SKM-1 (cell line): ENCODE data around the gene SETD4.

Experiments
- DNase-seq: peaks from one replicate; lab custom pipeline; 2025; ENCODE audit not compliant: unreplicated experiment; lab: John Stamatoyannopoulos, UW

SETD4 gene

DNA sequence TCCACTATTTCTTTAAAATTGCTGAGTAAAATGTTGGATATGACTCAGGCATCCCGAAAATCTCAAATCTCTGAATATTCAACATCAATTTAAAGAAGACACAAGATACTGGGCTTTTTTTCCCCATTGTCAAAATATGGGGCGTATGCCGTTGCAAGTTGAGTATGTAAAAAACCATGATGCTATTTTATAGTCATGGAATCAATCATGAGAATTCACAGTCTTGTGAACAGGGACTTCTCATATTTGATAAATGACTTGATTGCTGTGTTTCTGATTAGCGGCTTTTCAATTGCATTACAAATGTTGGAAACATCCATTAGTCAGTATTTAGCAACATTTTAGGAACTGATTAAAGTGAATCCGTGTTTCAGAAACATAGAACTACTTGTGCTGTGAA lies 45.3 kb downstream of the SETD4 start:
- DNase-seq, result no peak

DNA sequence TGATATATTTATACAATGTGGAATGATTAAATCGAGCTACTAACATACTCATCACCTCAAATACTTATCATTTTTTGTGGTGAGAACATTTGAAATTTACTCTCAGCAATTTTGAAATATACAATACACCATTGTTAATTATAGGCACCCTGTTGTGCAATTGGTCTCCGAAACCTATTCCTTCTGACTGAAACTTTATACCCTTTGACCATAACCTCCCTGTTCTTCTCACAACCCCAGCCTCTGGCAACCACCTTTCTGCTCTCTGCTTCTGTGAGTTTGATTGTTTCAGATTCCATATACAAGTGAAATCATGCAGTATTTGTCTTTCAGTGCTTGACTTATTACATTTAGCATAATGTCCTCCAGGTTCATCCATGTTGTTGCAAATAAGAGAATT lies 49.5 kb downstream of the SETD4 start:
- DNase-seq, result no peak

DNA sequence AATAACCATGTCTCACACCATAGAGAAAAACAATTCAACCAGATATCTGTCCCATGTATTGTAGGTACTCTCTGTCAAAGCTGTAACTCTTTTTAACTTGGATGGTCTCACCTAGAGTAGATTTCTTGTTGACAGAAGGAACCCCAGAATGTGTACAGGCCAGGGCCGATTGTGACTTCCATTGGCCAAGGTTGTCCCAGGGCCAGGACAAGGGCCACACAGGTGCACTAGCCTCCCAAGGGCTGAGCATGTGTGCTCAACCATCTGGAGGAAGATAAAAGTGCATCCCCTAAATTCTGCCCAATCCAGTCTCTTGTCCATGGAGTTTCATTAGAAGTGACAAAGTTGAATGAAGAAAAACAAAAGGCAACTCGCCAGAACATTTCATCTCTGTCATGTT lies 51.8 kb downstream of the SETD4 start:
- no peak for DNase-seq

DNA sequence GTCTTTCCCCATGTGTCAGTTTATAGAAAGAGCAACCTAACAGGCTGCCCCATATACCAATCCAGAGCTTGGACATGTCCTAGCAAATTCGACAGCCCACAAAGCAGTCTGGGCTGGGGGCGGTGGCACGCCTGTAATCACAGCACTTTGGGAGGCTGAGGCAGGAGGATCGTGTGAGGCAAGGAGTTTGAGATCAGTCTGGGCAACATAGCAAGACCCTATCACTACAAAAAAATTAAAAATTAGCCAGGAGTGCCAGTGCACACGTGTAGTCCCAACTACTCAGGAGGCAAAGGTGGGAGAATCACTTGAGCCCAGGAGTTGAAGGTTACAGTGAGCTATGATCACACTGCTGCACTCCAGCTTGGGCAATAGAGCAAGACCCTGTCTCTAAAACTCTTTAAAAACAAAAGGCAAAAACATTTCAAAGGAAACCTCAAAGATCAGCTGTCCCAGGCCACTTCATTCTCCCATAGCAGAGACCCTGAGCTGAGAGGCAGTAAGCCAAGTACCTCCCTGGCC lies 54.4 kb downstream of the SETD4 start:
- no peak for DNase-seq

DNA sequence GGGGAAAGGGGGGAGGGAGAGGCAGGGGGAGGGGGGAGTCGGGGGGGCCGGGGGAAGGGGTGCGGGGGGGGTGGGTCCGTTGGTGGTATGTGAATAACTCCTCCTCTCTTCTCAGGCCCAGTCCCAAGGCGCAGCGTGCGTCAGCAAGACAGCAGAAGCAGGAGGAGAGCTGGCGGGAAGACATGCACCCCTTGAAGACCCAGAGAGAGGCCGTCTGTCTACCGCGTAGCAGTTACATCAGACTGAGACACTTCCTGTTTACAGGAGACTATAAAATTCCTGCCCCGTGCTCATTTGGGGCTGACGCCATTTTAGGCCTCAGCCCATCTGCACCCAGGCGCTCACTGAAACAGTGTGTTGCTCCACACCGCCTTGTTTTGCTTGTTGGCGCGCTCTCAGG lies 55.3 kb downstream of the SETD4 start:
- DNase-seq, result no peak

DNA sequence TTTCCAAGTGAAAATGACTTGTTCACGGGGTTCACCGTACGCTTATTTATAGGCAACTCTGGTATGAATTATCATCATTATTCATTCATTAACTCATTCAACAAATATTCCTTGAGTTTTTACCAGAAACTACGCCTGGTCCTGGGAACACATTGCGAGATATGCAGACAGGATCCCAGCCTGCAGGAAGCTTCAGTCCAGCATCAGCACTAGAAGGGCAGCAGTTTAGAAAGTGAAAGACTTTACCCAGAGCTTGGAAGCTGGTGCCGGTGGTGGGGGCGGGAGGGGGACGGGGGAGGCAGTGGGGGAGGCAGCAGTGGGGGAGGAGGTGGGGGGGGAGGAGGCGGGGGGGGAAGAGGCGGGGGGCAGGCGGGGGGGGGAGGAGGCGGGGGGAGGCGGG lies 55.9 kb downstream of the SETD4 start:
- DNase-seq, result no peak

DNA sequence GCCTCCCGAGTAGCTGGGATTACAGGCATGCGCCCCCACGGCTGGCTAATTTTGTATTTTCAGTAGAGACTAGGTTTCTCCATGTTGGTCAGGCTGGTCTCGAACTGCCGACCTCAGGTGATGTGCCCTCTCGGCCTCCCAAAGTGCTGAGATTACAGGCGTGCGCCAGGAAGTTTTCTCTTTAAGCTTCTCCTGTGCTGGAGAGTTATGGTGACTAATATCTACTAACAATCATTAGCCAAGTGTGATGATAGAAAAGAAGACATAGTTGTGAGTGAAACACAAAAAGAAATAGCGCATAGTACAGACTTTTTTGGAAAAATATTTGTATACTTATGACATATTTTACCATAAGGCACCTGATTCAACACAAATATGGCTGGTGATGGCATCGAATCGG lies 56.5 kb downstream of the SETD4 start:
- DNase-seq, result no peak

DNA sequence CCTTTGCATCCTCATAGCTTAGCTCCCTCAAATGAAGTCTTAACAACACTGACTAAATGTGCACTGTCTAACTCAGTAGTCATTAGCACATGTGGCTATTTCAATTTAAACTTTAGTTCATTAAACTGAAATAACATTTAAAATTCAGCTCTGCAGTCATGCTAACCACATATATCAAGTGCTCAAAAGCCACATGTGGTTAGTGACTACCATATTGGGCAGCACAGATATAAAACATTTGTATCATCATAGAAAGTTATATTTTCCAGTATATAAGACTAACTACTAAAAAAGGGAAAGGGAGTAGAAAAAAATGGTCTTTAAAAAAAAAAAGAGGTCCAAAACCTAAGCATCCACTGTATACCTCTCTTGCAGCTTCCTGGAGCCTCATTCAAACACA lies 64.1 kb downstream of the SETD4 start:
- DNase-seq, result no peak

DNA sequence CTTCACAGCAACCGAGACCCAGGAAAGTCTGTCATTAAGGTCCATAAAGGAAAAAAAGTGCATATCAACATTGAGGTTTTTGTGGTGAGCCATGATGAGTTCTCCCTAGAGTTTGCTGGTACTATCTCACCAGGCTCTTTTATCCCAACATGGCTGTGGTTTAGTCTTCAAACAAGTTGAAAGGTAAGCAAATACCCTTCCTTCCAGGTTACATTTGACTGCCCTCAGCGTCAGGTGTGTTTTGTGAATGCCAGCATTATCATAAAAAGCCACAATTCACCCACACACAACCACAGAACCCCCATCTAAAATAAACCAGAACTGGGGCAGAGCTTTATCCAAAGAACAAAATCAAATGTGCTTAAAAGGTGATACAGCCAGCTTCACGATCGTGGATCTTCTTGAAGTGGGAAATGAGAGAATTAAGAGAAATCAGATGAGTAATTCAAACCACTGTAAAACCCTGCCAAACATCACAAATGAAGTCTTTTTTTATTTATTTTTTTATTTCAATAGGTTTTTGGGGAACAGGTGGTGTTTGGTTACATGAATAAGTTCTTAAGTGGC lies 64.7 kb downstream of the SETD4 start:
- no peak for DNase-seq

DNA sequence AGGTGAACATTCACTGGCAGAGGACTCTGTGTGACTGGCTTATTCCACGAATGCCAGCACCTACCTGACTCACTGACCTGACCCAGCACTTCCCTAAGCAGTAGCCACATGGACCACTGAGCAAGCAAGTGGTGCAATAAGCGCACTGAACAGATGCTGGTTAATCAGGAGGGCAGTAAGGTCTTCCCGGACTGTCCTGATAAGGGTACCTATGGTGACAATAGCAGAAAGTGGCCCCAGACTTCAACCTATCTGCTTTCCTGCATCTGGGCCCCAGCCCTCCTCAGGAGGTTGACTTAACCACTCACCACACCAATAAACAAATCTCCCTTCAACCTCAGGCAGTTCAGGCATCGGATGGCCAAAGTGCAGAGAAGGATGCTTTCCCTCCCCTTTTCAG lies 65.7 kb downstream of the SETD4 start:
- DNase-seq, result no peak

DNA sequence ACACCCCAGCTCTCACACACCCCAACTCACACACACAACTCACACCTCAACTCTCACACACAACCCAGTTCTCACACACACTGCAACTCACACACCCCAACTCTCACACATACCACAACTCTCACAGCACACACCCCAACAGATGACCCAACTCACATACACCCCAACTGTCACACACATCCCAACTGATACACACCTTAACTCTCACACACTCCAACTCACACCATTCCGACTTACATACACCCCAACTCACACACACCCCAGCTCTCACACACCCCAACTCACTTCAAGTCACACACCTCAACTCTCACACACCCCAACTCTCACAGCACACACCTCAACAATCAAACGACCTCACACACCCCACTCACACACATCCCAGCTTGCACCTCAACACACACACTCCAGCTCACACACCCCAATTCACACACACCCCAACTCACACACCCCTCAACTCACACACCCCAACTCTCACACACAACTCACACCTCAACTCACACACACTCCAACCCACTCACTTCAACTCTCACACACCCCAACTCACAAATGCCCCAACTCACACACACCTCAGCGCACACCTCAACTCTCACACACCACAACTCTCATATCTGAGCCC lies 66.3 kb downstream of the SETD4 start:
- DNase-seq, result no peak

DNA sequence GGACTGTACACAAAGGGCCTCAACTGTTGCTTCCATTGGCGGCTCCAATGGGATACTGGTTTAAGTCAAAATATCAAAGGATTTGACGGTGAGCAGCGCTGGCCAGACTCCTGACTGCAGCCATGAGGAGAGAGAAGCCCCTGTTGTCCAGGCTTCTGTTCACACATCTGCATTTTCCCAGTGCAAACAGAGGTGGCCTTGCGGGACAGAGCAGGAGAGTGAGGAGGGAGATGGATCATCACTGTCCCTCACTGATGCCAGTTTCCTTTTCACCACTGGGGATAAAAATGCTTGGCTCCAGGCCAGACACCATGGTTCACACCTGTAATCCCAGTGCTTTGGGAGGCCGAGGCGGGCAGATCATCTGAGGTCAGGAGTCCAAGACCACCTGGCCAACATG lies 69.2 kb downstream of the SETD4 start:
- no peak for DNase-seq

DNA sequence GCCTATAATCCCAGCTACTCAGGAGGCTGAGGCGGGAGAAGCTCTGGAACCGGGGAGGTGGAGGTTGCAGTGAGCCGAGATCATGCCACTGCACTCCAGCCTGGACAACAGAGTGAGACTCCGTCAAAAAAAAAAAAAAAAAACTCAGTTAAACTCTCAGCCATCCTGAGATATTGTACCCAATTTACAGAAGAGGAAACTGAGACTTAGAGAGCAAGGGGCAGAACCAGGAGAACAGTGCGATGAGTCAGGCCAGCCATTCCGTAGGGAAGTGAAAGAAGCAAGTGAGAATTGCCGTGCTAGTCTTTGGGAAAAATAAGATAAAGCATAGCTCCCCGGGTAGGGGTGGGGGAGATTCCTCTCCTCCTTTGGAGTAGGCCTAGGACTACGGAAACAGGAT lies 69.7 kb downstream of the SETD4 start:
- DNase-seq, result no peak

DNA sequence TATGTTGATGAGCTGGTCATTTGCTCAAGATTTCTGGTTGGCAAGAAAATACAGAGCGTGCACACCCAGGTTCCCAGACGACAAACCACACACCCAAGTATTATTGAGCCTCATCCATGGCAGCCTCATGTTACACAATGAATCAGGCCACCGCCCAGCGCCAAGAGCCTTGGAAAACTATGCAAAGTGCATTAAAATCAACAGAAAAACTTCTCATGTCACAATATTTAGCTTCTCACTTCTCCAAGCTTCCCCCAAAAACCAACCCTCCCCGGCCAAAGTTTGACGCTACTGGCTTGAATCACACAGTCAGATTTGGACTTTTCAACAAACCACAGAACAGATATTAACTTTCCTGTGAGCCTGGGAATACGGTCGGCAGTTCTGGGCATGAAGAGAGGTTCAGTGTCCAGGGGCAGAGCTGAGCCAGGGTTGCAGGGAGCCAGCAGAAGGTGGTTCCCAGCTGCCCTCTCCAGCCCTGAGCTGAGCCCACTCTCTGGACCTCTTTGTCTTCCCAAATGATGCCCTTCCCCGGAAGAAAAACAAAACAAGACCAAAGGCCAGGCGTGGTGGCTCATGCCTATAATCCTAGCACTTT lies 71.1 kb downstream of the SETD4 start:
- no peak for DNase-seq

DNA sequence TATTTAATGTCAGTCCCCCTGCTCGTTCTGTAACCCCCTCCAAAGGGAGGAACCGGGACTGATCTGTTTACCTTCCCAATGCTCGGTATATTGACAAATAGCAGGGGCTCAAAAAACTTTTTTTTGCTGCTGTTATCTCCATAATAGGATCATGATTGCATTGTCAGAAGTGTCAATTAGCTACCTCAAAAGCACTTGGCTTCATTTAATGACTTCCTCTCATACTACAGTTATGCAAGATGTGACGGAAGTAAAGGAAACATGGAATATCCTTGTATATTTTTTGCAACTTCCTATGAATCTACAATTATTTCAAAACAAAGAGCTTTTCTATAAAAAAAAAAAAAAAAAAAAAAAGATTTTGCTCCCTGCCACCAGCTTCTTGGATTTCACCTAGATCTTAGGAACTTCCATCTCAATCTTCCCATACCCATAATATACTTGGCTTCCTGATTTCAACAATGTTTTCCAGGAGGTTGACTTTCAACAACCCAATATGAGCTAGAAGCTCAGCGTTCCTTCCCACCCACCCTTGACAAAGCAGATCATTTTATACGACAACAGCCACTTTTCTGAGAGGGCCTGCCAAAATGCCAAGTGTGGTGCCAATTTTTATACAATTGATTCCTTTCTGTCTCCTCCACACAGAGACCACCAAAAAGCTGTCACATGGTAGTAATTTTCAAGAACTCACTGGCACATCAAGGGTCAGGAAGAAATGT lies 71.7 kb downstream of the SETD4 start:
- DNase-seq, result no peak

DNA sequence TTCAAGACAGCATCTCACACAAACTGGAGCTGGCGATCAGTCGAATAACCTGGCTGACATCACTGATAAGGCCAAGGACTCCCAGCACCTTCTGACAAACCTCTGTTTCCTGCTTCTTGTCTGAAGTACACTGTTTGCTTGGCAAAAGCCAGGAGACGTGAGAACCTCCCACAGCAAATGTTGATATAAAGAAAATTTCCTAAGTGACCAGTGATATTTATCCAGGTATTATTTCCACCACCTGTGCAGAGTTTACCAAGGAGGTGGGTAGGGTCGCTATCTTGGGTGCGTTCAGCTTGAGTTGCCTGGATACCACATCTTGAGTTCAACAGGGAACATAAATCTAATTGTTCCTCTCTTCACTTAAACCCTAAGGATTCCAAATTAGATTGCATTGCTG lies 72.9 kb downstream of the SETD4 start:
- no peak for DNase-seq

DNA sequence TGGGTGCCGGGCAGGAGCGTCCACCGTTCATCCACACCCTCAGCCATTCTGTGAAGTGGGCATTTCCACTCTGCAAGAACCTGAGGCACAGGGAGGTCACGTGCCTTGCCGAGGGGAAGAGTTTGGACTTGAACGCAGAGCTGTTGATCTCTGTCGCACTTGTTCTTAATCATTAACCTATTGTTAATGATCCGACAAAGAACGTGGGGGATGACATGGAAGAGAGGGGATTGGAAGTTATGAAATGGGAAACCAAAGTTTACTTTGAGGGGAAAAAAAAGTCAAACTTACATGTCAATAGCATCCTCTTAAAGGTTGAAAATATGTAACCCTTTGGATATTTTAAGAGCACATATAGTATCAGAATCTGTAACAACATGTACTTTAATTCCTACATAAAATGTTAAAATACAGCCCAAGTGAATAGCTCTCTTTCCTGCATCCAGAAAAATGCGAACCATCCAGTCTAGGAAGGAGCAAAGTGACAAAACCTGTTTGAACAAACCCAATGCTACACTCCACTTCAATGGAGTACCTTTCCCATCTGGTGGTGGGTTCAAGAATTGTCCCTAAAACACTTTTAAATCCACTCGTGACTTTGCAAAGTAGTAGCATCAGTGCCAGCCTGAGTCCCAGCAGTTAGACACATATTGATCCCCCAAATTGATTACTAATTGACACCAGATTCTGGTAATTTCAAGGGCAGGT lies 75.5 kb downstream of the SETD4 start:
- DNase-seq, result no peak
